Smooth muscle cell (in vitro differentiated cells): ENCODE measurements around the gene TRERF1. TPM values are rescaled to one million over a fixed set of nuclear protein-coding genes. Genes with fewer than 3 reads are reported as not detected.

Source experiments
- DNase-seq: peaks from one replicate; lab custom pipeline; 2025; ENCODE audit not compliant: unreplicated experiment; lab: John Stamatoyannopoulos, UW
- H2AFZ ChIP-seq: fragments of 200-600 bp; sonication (generic); 2 replicates; pipeline ENCODE4 v1.6.0; 2016; ENCODE audit warnings: antibody characterized with exemption, low read depth, mild to moderate bottlenecking
- H3F3A ChIP-seq: fragments of 200-600 bp; sonication (generic); 2 replicates; pipeline ENCODE4 v1.6.0; 2017; ENCODE audit warnings: antibody characterized with exemption, low read depth
- H3K27ac ChIP-seq: fragments of 200-600 bp; sonication (generic); 2 replicates; pipeline ENCODE4 v1.5.1; 2016; ENCODE audit warnings: low read depth, mild to moderate bottlenecking
- H3K27me3 ChIP-seq: fragments of 200-600 bp; sonication (generic); 2 replicates; pipeline ENCODE4 v1.6.1; 2016; ENCODE audit warnings: low read depth, mild to moderate bottlenecking
- H3K36me3 ChIP-seq: fragments of 200-600 bp; sonication (generic); 2 replicates; pipeline ENCODE4 v1.5.1; 2016; ENCODE audit warnings: low read depth
- H3K4me1 ChIP-seq: fragments of 200-600 bp; sonication (generic); 2 replicates; pipeline ENCODE4 v1.5.1; 2016; ENCODE audit warnings: low read depth
- H3K4me2 ChIP-seq: fragments of 200-600 bp; sonication (generic); 2 replicates; pipeline ENCODE4 v1.6.0; 2016; ENCODE audit warnings: mild to moderate bottlenecking
- H3K4me3 ChIP-seq: fragments of 200-600 bp; sonication (generic); 2 replicates; pipeline ENCODE4 v1.5.1; 2016; ENCODE audit warnings: mild to moderate bottlenecking
- H3K79me2 ChIP-seq: fragments of 200-600 bp; sonication (generic); 2 replicates; pipeline ENCODE4 v1.6.0; 2016; ENCODE audit warnings: low read depth, mild to moderate bottlenecking
- H3K9ac ChIP-seq: fragments of 200-600 bp; sonication (generic); 2 replicates; pipeline ENCODE4 v1.6.0; 2016; ENCODE audit warnings: low read depth
- H3K9me3 ChIP-seq: fragments of 200-600 bp; sonication (generic); replicated peaks from 2 replicates; pipeline ENCODE4 v1.5.1; 2016; ENCODE audit warnings: low read depth
- H4K20me1 ChIP-seq: fragments of 200-600 bp; sonication (generic); 2 replicates; pipeline ENCODE4 v1.6.0; 2016; ENCODE audit warnings: low read depth
- CTCF ChIP-seq: fragments of 200-600 bp; sonication (generic); IDR thresholded peaks from 2 replicates; pipeline ENCODE4 v1.5.1; 2017; ENCODE audit warnings: borderline replicate concordance, mild to moderate bottlenecking, antibody characterized with exemption; ENCODE audit not compliant: insufficient read depth, poor library complexity, severe bottlenecking
- WGBS: methylation state at CpG from one replicate; pipeline ENCODE4 v1.1.7; 2016; ENCODE audit warnings: low lambda C conversion rate; 5-methylcytosine and 5-hydroxymethylcytosine counted together
- polyA plus RNA-seq: library from polyadenylated mRNA; unstranded; fragments of >200 nt; fragmentation: Nextera tagmentation; extraction: Ambion mirVana; gene quantifications from 2 replicates; pipeline ENCODE4 v1.2.1, GENCODE V29; 2016
- total RNA-seq: library from RNA; depleted of rRNA; stranded (reverse); fragments of >200 nt; gene quantifications from 2 replicates; pipeline ENCODE4 v1.2.3, GENCODE V29; 2014

TRERF1 gene
- total and polyA plus RNA-seq, 2 experiments from 2014 or later = 3.5 to 5.3 TPM

DNA sequence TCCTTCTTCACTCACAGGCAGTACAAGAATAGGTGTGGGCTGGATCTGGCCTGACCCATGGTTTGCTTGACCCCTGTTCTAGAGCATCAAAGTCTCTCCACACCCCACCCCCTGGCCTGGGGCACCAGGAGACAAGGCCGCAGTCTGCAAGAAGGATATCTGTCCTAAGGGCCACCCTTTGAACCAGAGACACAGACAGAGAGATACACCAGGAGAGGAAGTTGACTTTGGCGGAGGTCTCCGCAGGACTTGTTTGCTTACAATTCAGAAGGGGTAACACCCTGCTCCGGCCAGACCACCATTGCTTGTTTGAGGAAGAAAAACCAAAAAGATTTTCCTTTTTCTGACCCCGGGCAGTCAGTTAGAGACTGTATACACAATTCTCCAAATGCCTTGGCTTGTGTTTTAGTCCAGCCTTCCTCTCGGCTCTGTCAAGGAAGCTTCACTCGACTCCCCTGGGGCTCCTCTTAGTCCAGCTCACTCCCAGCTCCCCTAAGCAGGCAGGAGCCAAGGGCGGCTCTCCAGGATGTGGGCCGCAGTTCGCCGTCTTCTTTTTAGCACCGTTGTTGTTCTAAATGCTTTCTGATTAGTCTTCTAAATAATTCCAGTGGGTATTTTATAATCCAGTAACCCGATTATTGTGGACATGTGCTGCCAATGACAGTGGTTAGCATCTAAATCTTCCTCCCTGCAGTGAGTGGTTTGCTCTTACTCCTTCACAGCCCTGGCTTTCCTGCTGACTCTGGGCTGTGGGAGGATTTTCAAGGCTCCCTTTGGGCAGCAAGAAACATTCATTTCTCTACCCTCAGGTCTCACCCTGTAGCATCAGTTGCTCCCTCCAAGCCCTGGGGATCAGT is 175.5 kb downstream of the TRERF1 start:
- no peak overlapping the region for H2AFZ ChIP-seq
- H3K79me2 ChIP-seq = no peaks in the 10 kb centered on the region
- no peak overlapping the region for H3K27ac ChIP-seq
- no peaks in the 10 kb centered on the region for H3K9me3 ChIP-seq
- no peak overlapping the region for H3K4me2 ChIP-seq
- DNase-seq = no peak
- no peaks in the 10 kb centered on the region for H3K4me1 ChIP-seq
- H3K4me3 ChIP-seq = no peak overlapping the region
- TF ChIP-seq CTCF = no peak
- H3K36me3 ChIP-seq = no peaks in the 10 kb centered on the region
- WGBS = 67% methylated on average over 13 of the region's 13 CpGs
- H4K20me1 ChIP-seq = no peaks in the 10 kb centered on the region
- no peaks in the 10 kb centered on the region for H3F3A ChIP-seq
- H3K27me3 ChIP-seq = no peaks in the 10 kb centered on the region
- no peak overlapping the region for H3K9ac ChIP-seq

- H3K9me3 ChIP-seq = no peaks in the 10 kb centered on the region
- H3K36me3 ChIP-seq = no peaks in the 10 kb centered on the region
- no peaks in the 10 kb centered on the region for H3K79me2 ChIP-seq
- WGBS = 72% methylated on average over 12 of the region's 12 CpGs
- no peaks in the 10 kb centered on the region for H4K20me1 ChIP-seq
- H2AFZ ChIP-seq = no peak overlapping the region
- no peak for DNase-seq
- no peak overlapping the region for H3K4me3 ChIP-seq
- H3K4me2 ChIP-seq = no peak overlapping the region
- H3K9ac ChIP-seq = no peak overlapping the region
- H3K4me1 ChIP-seq = no peaks in the 10 kb centered on the region
- H3K27ac ChIP-seq = no peak overlapping the region
- no peaks in the 10 kb centered on the region for H3K27me3 ChIP-seq
- no peaks in the 10 kb centered on the region for H3F3A ChIP-seq
- no peak for TF ChIP-seq CTCF
These were observed 176.2 kb downstream of the TRERF1 start for GRCh38 chr6:42275376-42276033.

DNA sequence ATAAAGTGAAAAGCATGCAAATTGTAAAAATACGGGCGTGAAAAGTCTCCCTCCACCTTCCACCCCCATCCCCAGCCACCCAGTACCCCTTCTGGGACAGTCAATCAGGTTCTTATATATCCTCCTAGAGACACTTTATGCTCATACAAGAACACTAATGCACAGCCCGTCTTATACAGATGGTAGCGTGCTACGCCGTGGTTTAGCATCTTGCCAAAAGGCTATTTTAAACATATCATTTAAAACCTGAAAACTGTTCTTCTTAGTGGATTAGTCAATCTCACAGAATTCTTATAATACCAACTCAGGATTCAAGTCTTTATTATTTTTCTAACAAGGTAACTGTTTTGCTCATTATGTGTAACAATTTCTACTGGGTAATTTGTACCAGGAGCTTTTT is 176.8 kb downstream of the TRERF1 start:
- H4K20me1 ChIP-seq = no peaks in the 10 kb centered on the region
- no peak for TF ChIP-seq CTCF
- 97% methylated on average over 6 of the region's 6 CpGs for WGBS

More for the DNA sequence above, 176.8 kb downstream of the TRERF1 start:
- no peaks in the 10 kb centered on the region for H3K4me1 ChIP-seq
- H3K79me2 ChIP-seq = no peaks in the 10 kb centered on the region
- H3K36me3 ChIP-seq = no peaks in the 10 kb centered on the region
- no peaks in the 10 kb centered on the region for H3F3A ChIP-seq
- H3K4me3 ChIP-seq = no peak overlapping the region
- no peaks in the 10 kb centered on the region for H3K27me3 ChIP-seq
- H2AFZ ChIP-seq = no peak overlapping the region
- no peak overlapping the region for H3K27ac ChIP-seq
- no peak for DNase-seq
- no peak overlapping the region for H3K9ac ChIP-seq
- no peak overlapping the region for H3K4me2 ChIP-seq
- H3K9me3 ChIP-seq = no peaks in the 10 kb centered on the region
